Heart right ventricle (tissue), 16 donors: Measurements from ENCODE around the gene BUB3. TPM values are rescaled to one million over a fixed set of nuclear protein-coding genes. Genes with fewer than 3 reads are reported as not detected.

Experiments used
- ATAC-seq, 8 donors: fragments of 200-7000 bp; cut with Tn5 transposase; one replicate each; pipeline ENCODE4 v1.9.1; 2020; ENCODE audit warnings: mild to moderate bottlenecking in 8 of 8, moderate library complexity in 8 of 8, moderate number of reproducible peaks in 1 of 8
- DNase-seq, 2 donors: peaks; one replicate each; pipeline ENCODE4 v3.0.0-alpha.2; 2020
- H3K27ac ChIP-seq, 10 donors: fragments of 200-600 bp; sonication (generic) in 2 of 10; one replicate each; pipeline versions ENCODE4 v1.5.0 to v1.8.0; 2020 to 2022; ENCODE audit warnings: mild to moderate bottlenecking in 3 of 10
- H3K27me3 ChIP-seq, 7 donors: fragments of 200-600 bp; one replicate each; pipeline ENCODE4 v1.8.0; 2021 to 2022; ENCODE audit warnings: mild to moderate bottlenecking in 2 of 7
- H3K36me3 ChIP-seq, 9 donors: fragments of 200-600 bp; sonication (generic) in 1 of 9; one replicate each; pipeline versions ENCODE4 v1.5.0 to v1.8.0; 2020 to 2022; ENCODE audit warnings: mild to moderate bottlenecking in 2 of 9
- H3K4me1 ChIP-seq, 9 donors: fragments of 200-600 bp; sonication (generic) in 1 of 9; one replicate each; pipeline versions ENCODE4 v1.5.0 to v1.8.0; 2020 to 2022; ENCODE audit warnings: mild to moderate bottlenecking in 4 of 9
- H3K4me3 ChIP-seq, 10 donors: fragments of 200-600 bp; sonication (generic) in 2 of 10; one replicate each; pipeline versions ENCODE4 v1.5.0 to v1.8.0; 2020 to 2022; ENCODE audit warnings: mild to moderate bottlenecking in 7 of 10, moderate library complexity in 2 of 10
- H3K9me3 ChIP-seq, 11 donors: fragments of 200-600 bp in 10 of 11; sonication (generic) in 2 of 11; one replicate each; pipeline versions ENCODE4 v1.5.0 to v1.8.0; 2013 to 2022; ENCODE audit warnings: mild to moderate bottlenecking in 2 of 11, control low read depth in 1 of 11, moderate library complexity in 1 of 11
- WGBS, 2 donors: extraction: QIAGEN DNeasy Blood & Tissue Kit; methylation state at CpG; one replicate each; pipeline ENCODE4 v1.1.7; 2013; ENCODE audit warnings: inconsistent platforms in 1 of 2; 5-methylcytosine and 5-hydroxymethylcytosine counted together
- intact Hi-C, 10 donors: fragments of 100-400 bp; cut with DNase I; formaldehyde crosslinking; loops; one replicate each; pipeline versions ENCODE4 v1.11.1 to v1.14.2; 2022
- polyA plus RNA-seq, 2 donors: library from polyadenylated mRNA; stranded (reverse); fragments of 200-250 nt; gene quantifications; one replicate each; pipeline ENCODE4 v1.2.3, GENCODE V29; 2013
- total RNA-seq, 10 donors: library from RNA; stranded (reverse); fragmentation: NEBNext Ultra II Directional in 3 of 10; extraction: Animal tissue kit (Norgen Biotek cat#: 25700) in 3 of 10; gene quantifications; one replicate each; pipeline versions ENCODE4 v1.2.1 to v1.2.4, GENCODE V29; 2021 to 2023
- TF ChIP-seq, protein P1 (sequence below), 9 donors: fragments of 200-600 bp; sonication (generic) in 2 of 9; IDR thresholded peaks; one replicate each; pipeline versions ENCODE4 v1.5.0 to v1.8.0; 2021 to 2022; ENCODE audit warnings: antibody characterized with exemption in 9 of 9, mild to moderate bottlenecking in 5 of 9, moderate library complexity in 1 of 9
- donor health status: Arrhythmogenic right ventricular cardiomyopathy.
- donor health status: ischemic (EF 13 %, LVEDD 7.1; RV severe dilation, severe dysfunction).
- donor health status: healthy with polysubstance abuse.
- donor health status: DM: no; HTN: yes; CAD: no.
- donor health status: DM: no; HTN: no; CAD: no.
- donor health status: ischemic (EF 25% LVEDD 6.9; RV normal size, moderate dysfunction).
- donor health status: ischemic (EF 25% LVEDD 5.7; RV mildly dilated, moderate dysfunction).
- donor health status: healthy.
- donor health status: DM: yes; HTN: yes; CAD: no.
- donor health status: Ischemic cardiomyopathy.
- donor health status: ischemic (EF 35%, LVEDD 5.7; RV mildly dilated, moderate dysfunction).
- donor health status: nonischemic (EF 11% LVEDD 7.7; RV severe dilation, severe dysfunction).
- donor health status: DM: yes; HTN: yes; CAD: no.
- donor health status: PGD.
- donor health status: ischemic (EF 29% LVEDD 5.4; RV normal size, mild dysfunction).
- donor health status: nonischemic (EF 23%, LVEDD 6.1; RV moderate dilation, normal function).

Gene BUB3
- total and polyA plus RNA-seq, 12 donors, result 11.4 to 42.0 (median 30.4) TPM

DNA sequence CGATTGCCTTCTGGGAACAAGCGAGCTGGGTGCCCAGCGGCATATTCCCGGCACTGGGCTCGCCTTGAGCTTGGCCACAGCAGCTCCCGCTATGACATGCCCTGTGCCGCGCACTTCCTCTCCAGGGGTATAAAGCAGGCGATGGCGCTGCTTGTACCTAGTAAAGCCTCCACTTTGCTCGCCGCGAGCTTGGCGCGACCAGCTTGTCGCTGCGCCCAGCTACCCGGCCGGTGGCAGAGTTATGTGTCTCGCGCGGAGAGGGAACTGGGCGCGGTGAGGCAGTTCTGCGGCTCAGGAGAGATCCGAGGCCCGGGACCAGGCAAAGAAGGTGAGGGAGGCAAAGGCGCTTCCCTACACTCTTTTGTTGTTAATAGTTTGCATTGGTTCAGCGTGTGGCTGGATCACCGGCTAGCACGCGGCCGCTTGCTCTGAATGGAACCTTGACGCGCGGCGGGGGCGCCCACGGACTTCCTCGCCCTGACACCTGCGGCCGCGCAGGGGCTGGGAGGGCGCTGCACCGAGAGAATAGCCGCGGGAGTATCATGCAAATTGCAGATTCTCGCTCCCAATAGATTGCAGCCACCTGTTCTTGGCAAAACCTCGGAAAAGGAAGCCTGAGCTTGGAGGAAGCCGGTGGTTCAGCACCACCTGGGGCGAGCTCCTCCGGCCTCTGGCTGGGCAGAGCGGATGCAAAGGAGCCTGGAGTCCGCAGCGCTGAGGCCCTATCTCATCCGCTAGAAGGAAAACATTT is 3.0 kb upstream of the BUB3 start:
- H3K9me3 ChIP-seq, result no peaks in the 10 kb centered on the region
- H3K36me3 ChIP-seq, result peaks cover 0 to 12% (median 2%) of the 10 kb centered on the region in 9 donors
- no peak for DNase-seq
- 2% methylated on average over 56 of the region's 56 CpGs for WGBS, 2 donors
- peaks cover 45 to 74% (median 73%) of the 10 kb centered on the region in 7 donors for H3K27me3 ChIP-seq
- intact Hi-C loops, result loop anchor here in 2 of 10 donors (10.0 kb wide), 2 partner anchors 146 to 166 kb away; partner anchors contain the start of genes ACADSB (in 1 of the 2), IKZF5 (in 1 of the 2) and PSTK (in 1 of the 2)
- H3K4me1 ChIP-seq, result peaks cover 11 to 68% (median 52%) of the 10 kb centered on the region in 9 donors
- H3K4me3 ChIP-seq, result peak overlapping the region in 9 of 10 donors; percentile 2 to 52 (median 16)
- no peak overlapping the region for H3K27ac ChIP-seq
- ATAC-seq, result no peak
- TF ChIP-seq, protein P1, sequence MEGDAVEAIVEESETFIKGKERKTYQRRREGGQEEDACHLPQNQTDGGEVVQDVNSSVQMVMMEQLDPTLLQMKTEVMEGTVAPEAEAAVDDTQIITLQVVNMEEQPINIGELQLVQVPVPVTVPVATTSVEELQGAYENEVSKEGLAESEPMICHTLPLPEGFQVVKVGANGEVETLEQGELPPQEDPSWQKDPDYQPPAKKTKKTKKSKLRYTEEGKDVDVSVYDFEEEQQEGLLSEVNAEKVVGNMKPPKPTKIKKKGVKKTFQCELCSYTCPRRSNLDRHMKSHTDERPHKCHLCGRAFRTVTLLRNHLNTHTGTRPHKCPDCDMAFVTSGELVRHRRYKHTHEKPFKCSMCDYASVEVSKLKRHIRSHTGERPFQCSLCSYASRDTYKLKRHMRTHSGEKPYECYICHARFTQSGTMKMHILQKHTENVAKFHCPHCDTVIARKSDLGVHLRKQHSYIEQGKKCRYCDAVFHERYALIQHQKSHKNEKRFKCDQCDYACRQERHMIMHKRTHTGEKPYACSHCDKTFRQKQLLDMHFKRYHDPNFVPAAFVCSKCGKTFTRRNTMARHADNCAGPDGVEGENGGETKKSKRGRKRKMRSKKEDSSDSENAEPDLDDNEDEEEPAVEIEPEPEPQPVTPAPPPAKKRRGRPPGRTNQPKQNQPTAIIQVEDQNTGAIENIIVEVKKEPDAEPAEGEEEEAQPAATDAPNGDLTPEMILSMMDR (IDR thresholded peaks at IDR 0.05), result no peak

- 19 to 20% methylated on average over 7 of the region's 7 CpGs for WGBS, 2 donors
- peaks cover 0 to 18% (median 7%) of the 10 kb centered on the region in 9 donors for H3K36me3 ChIP-seq
- peaks cover 42 to 68% (median 68%) of the 10 kb centered on the region in 7 donors for H3K27me3 ChIP-seq
- H3K9me3 ChIP-seq, result no peaks in the 10 kb centered on the region
- intact Hi-C loops, result loop anchor here in 2 of 10 donors (10.0 kb wide), 2 partner anchors 147 to 167 kb away; partner anchors contain the start of genes ACADSB (in 1 of the 2), IKZF5 (in 1 of the 2) and PSTK (in 1 of the 2)
- no peak overlapping the region for H3K27ac ChIP-seq
- H3K4me1 ChIP-seq, result peaks cover 11 to 70% (median 52%) of the 10 kb centered on the region in 9 donors
- DNase-seq (no peak), ATAC-seq (no peak)
- TF ChIP-seq, protein P1 (IDR thresholded peaks at IDR 0.05), result no peak
- H3K4me3 ChIP-seq, result no peak overlapping the region
Observed at GRCh38 chr10:123151737-123152135, 2.5 kb upstream of the BUB3 start.

GRCh38 chr10:123153486-123154091 is 613 bp upstream of the BUB3 start:
- Histone ChIP-seq H3K36me3 (peaks cover 0 to 36% (median 8%) of the 10 kb centered on the region in 9 donors), H3K4me3 (peak overlapping the region in 4 of 10 donors; percentile 5 to 89 (median 72)), H3K4me1 (peaks cover 11 to 74% (median 43%) of the 10 kb centered on the region in 9 donors), H3K9me3 (no peaks in the 10 kb centered on the region), H3K27ac (peak overlapping the region in 1 of 10 donors; percentile 86), H3K27me3 (peaks cover 28 to 50% (median 49%) of the 10 kb centered on the region in 7 donors)
- ATAC-seq (no peak), DNase-seq (no peak)
- WGBS, 2 donors, result 39 to 41% methylated on average over 9 of the region's 9 CpGs
- TF ChIP-seq, protein P1 (IDR thresholded peaks at IDR 0.05), result no peak
- intact Hi-C loops, result loop anchor here in 2 of 10 donors (10.0 kb wide), 2 partner anchors 149 to 169 kb away; partner anchors contain the start of genes ACADSB (in 1 of the 2), IKZF5 (in 1 of the 2) and PSTK (in 1 of the 2)
